HG02678 (cell line): ENCODE results near the gene TLR3.
"Not testable (repeated sequence)": the region's sequence is repeated elsewhere in the genome, so short reads cannot be mapped to it uniquely, and the experiment has no call there.

Source experiments
- ATAC-seq: cut with Tn5 transposase; IDR thresholded peaks from one replicate; pipeline ENCODE4 v1.9.1; 2021; ENCODE audit warnings: mild to moderate bottlenecking, moderate library complexity; ENCODE audit not compliant: unreplicated experiment

Gene TLR3

GRCh38 chr4:186040316-186040715, 28.6 kb upstream of the TLR3 start:
- ATAC-seq = no peak

- not testable (repeated sequence) for ATAC-seq
Measured at GRCh38 chr4:186047501-186047900, 21.5 kb upstream of the TLR3 start.

DNA sequence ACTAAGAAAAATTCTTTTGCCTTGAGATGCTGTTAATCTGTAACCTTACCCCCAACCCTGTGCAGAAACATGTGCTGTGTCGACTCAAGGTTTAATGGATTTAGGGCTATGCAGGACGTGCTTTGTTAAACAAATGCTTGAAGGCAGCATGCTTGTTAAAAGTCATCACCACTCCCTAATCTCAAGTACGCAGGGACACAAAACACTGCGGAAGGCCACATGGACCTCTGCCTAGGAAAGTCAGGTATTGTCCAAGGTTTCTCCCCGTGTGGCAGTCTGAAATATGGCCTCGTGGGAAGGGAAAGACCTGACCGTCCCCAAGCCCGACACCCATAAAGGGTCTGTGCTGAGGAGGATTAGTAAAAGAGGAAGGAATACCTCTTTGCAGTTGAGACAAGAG, 18.8 kb upstream of the TLR3 start:
- not testable (repeated sequence) for ATAC-seq

DNA sequence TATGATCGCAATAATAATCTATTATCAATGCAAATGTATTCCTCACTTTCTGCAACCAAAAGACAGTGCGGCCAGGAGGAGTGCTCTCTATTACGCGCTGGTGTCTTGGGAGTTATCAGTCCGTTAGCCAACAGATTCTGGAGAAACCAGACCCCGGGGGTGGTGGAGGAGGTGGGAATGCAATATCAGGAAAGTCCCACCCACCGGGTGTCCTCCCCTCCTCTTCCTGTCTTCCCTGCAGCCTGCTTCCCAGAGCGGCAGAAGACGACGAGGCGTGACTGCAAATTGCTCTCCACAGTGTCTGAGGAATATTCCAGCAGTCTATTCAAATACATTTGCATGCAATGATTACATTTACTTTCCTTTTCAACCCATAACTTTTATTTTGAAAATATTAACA, 17.9 kb upstream of the TLR3 start:
- no peak for ATAC-seq

GRCh38 chr4:186058253-186058979, 10.5 kb upstream of the TLR3 start:
- peak; percentile 100 for ATAC-seq

DNA sequence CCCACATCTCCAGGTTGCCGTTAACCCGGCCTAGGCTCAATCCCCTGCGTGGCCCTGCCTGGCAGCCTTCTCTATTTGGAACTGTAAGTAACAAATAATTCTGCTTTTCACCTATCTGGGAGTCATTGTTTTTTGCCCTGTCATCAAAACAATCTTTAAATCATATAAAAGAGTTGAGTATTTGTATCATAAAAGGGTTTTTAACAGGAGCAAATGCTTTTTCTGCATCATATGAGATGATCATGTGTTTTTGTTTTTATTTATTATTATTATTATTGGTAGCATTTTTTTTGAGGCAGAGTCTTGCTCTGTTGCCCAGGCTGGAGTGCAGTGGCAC, 10.0 kb upstream of the TLR3 start:
- no peak for ATAC-seq

GRCh38 chr4:186061921-186062320, 7.0 kb upstream of the TLR3 start:
- no peak for ATAC-seq

- peak; percentile 86 for ATAC-seq
Measured at GRCh38 chr4:186067757-186068385, 1.1 kb upstream of the TLR3 start.

DNA sequence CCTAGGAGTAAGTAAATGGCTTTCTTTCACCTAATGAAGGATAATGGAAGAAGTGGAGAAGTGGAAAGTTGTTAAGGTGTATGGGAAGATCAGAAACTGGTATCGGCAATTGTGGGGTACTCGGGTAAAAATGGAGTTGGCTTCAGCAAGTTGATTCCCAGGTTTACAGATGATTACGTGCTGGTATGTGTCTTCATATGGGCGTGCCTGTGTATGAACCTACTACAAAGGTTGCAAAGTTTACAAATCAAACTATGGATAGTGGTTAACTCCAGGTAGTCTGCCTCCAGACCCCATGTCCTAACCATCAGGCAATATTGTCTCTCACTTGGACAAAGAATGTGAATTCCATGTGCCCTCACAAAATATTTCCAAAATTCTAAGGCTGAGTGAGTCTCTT, 773 bp downstream of the TLR3 start:
- no peak for ATAC-seq

- no peak for ATAC-seq
Measured at GRCh38 chr4:186072516-186072915, 3.6 kb downstream of the TLR3 start.

DNA sequence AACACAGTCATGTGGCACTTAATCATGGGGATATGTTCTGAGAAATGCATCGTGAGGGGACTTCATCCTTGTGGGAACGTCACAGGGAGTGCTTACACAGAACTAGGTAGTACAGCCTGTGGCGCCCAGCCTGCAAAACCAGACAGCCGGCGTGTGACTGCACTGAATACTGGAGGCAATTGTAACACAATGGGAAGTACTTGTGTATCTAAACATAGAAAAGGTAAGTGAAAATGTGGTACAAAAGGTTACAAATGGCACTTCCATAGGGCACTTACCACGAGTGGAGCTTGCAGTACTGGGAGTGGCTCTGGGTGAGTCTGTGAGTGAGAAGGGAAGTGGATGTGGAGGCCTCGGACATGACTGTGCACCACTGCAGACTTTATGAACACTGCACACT, 5.2 kb downstream of the TLR3 start:
- no peak for ATAC-seq

DNA sequence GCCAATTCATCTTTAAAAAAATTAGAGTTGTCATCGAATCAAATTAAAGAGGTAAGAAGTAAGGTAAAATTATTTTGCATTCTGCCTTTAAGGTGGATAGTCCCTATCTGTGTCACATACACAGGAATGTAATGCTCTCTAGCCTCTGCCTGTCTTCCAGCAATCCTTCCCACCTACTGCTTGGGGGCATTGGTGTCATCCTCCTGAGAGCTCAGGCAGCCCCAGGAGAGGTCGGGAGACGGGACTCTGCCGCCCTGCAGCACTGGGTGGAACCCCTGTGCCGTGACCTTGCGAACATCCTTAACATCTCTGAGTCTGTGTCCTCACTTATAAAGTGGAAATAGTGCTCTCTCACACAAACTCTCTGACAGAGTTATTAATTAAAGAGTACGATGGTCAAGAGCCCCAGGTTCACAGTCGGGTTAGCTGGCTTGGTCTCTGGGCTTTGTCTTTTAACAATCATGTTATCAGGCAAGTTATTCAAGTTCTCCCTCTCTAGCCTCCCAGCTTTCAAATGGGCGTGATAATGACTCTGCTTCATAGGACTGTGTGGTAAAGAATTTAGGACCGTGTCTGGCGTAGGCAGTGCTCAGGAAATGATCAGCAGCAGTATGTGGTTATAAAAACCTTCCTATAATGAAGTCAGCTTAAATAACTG, 10.2 kb downstream of the TLR3 start:
- ATAC-seq = no peak

- ATAC-seq = no peak
Measured at GRCh38 chr4:186079694-186080093, 10.7 kb downstream of the TLR3 start.

DNA sequence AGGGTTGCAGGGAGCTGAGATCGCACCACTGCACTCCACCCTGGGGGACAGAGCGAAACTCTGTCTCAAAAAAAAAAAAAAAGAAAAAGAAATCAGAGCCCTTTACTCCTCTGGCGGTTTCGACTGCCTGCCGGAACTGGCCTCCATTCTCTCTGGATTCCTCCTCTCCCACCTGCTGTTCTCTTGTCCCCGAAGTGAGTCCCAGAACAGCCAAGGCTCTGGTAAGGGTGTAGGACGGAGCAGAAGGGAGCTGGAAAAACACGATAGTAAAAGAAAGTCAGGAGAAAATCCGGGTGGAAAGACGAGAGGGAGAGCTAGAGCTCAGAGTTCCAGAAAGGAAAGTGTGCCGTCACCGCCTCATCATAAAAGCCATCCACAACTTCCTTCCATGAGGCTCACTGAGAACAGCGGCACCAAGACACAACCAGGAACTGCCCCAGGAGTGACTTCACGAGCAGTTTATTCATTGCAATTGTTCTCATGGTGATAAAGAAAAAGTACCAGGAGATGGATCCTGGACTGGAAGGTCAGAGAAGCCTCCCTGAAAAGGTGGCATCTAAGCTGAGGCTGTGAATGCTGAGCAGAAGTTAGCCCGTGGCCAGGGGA, 12.3 kb downstream of the TLR3 start:
- no peak for ATAC-seq

DNA sequence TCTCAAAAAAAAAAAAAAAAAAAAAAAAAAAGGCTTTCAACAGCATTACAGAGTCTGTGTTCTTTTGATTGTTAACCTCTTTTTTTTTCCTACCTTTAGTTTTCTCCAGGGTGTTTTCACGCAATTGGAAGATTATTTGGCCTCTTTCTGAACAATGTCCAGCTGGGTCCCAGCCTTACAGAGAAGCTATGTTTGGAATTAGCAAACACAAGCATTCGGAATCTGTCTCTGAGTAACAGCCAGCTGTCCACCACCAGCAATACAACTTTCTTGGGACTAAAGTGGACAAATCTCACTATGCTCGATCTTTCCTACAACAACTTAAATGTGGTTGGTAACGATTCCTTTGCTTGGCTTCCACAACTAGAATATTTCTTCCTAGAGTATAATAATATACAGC, 13.3 kb downstream of the TLR3 start:
- ATAC-seq = no peak

DNA sequence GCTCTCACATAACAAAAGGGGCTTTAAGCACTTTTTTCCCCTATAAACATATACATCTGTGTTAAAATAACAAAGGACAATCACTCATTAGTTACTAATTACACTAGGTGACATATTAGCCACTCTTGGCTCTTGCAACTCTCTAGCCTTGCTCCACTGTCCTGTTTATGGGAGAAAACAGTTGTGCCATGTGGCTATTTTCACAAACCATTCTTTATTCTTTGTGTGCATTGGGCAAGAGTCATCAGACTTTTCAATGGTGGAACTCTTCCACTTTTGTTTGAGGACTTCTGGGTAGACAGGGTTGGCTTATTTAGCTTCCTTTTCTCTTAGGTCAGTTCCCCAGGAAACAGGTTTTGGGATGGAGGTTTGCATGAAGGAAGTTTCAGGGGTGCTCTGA, 19.6 kb downstream of the TLR3 start:
- ATAC-seq = no peak

DNA sequence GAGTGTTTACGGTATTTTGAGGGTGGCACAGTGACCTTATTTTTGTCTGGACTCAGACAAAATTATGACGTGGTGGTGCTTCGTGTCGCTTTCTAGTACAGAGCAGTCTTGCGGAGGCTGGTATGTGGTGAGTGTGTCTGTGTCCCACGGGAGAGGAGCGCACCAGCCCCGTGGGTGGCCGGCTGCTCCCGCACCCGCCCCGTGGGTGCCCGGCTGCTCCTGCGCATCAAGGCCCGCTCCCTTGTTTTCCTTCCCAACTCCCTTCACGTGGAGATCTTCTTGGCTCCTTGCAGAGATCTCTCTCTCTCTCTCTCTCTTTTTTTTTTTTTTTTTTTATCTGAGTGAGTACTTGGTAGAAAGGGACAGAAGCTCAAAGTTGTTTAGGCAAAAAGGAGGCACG, 23.3 kb downstream of the TLR3 start:
- ATAC-seq = no peak

DNA sequence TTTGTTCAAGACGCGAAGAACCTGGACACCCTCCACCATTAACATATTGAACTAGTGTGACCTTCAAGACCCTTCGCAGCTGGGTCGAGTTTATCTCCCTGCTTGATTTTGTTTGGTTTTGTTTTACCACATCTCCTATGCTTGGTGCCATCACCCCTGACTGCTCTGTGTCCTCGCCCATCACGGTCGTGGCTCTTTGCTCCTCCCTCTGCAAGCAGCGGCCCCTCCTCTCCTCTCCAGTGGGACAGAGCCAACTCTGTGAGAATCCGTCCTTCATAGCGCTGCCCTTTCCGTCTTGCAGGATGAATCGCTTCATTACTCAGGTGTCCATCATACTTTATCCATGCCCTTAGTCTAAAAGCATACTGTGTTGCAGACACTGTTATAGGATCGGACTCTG, 26.4 kb downstream of the TLR3 start:
- no peak for ATAC-seq

DNA sequence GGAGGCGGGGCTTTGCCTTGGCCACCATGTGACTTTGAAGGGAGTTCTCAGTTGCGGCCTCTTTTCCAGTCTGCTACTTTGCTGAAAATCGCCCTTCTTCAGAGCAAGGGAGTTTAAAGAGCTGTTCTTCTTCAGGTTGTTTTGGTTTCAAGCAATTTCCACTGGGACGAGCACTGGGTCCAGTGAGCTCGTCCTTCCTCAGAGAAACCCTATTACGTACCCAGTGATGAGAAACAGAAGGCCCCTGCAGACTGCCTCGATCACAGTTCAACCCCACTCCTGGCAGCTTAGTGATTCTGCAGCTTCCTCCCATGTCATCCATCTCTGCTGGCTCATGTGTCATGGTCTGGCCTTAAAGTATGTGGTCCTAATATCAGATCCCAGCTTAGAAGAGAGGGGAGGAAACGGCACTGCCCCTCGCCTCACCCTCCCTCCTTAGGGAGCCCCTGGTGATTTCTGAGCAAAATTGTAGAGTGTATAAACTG, 27.8 kb downstream of the TLR3 start:
- no peak for ATAC-seq

- no peak for ATAC-seq
Measured at GRCh38 chr4:186097386-186097785, 28.4 kb downstream of the TLR3 start.

- no peak for ATAC-seq
Measured at GRCh38 chr4:186102931-186103330, 34.0 kb downstream of the TLR3 start.
